BJ (cell line): ENCODE measurements around the gene DCAF10. TPM values are rescaled to one million over a fixed set of nuclear protein-coding genes. Genes with fewer than 3 reads are reported as not detected.

Experiments used
- CTCF ChIA-PET: fragments of 350-600 bp; formaldehyde crosslinking; extraction: SDS; loops from one replicate; lab custom pipeline; 2021; ENCODE audit warnings: antibody characterized with exemption, inconsistent platforms; lab: Yijun Ruan, JAX
- POLR2A ChIA-PET: fragments of 300-600 bp; sonication (Branson Sonifier 250); formaldehyde crosslinking; extraction: SDS; loops from one replicate; lab custom pipeline; 2021; ENCODE audit warnings: antibody characterized with exemption; lab: Charles Lee
- DNase-seq: peaks from one replicate; pipeline ENCODE4 v3.0.0-alpha.2; 2011; ENCODE audit warnings: low read depth
- H3K27me3 ChIP-seq: 2 replicates; pipeline ENCODE4 v1.6.0; 2011; ENCODE audit warnings: low read length; ENCODE audit not compliant: control insufficient read depth, insufficient read depth
- H3K36me3 ChIP-seq: 2 replicates; pipeline ENCODE4 v1.5.1; 2011; ENCODE audit warnings: low read length; ENCODE audit not compliant: control insufficient read depth, insufficient read depth
- H3K4me3 ChIP-seq: 2 replicates; pipeline ENCODE4 v1.5.1; 2011; ENCODE audit warnings: low read depth, mild to moderate bottlenecking, control low read depth, low read length
- polyA plus RNA-seq: library from polyadenylated mRNA; depleted of rRNA; stranded (reverse); fragments of >200 nt; gene quantifications from 2 replicates; pipeline ENCODE4 v1.2.3, GENCODE V29; 2011
- TF ChIP-seq, protein P1 (sequence below): IDR thresholded peaks from 2 replicates; pipeline ENCODE4 v1.5.1; 2011; ENCODE audit warnings: low read depth, mild to moderate bottlenecking, control low read depth, inconsistent platforms, low read length, moderate library complexity; ENCODE audit not compliant: insufficient read depth

Gene DCAF10
- polyA plus RNA-seq, 1 experiment = 22.0 TPM

DNA sequence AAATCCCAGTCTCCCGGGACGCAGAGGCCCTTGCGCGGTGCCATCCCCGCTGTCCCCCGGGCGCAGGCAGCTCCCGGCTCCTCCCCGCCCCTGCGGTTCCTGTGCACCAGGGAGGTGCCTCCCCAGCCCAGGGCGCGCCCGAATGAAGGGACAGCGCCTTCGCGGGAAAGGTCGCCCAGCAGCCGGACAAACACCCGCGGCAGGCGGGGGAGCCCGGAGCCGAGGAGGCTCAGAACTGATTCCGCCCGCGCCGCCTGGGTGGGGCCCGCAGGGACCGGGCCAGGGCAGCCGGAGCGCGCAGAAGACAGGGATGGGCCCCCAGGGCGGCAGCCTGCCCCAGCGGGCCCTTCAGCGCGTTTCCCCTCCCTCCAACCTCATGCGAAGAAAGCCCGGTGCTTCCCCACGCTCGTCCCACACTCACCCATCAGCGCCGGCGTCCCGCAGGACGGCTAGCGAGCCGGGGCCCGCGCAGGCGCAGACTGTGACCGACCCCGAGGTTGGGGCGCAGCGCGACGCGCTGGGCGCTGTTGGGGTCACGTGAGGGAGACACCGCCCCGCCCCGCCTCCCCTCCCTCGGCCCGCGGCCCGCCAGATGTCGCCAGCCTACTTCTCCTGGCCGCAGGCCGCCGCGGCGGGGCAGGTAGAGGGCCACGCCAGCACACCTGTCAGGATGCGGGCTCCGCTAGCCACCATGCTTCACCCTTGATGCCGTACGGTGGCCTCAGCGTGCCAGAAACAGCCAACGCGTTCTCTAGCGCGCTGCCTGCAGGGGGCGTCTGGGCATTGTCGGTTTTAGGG is 103.2 kb downstream of the DCAF10 start, which contains the start of gene SLC25A51:
TSS of gene SLC25A51 (minus strand) at position 481 of the 798 bp plus-strand sequence. CDS start 15,577 bp downstream, outside the sequence.
- Histone ChIP-seq H3K27me3 (no peaks in the 10 kb centered on the region), H3K4me3 (peak within 1 kb of the TSS; percentile 84), H3K36me3 (no peaks in the 10 kb centered on the region)
- TF ChIP-seq, protein P1, sequence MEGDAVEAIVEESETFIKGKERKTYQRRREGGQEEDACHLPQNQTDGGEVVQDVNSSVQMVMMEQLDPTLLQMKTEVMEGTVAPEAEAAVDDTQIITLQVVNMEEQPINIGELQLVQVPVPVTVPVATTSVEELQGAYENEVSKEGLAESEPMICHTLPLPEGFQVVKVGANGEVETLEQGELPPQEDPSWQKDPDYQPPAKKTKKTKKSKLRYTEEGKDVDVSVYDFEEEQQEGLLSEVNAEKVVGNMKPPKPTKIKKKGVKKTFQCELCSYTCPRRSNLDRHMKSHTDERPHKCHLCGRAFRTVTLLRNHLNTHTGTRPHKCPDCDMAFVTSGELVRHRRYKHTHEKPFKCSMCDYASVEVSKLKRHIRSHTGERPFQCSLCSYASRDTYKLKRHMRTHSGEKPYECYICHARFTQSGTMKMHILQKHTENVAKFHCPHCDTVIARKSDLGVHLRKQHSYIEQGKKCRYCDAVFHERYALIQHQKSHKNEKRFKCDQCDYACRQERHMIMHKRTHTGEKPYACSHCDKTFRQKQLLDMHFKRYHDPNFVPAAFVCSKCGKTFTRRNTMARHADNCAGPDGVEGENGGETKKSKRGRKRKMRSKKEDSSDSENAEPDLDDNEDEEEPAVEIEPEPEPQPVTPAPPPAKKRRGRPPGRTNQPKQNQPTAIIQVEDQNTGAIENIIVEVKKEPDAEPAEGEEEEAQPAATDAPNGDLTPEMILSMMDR = peak; percentile 98
- POLR2A ChIA-PET = no interaction called here
- DNase-seq = peak; percentile 44
- CTCF ChIA-PET = interaction anchor here (0.7 to 3.0 kb wide), 15 partner anchors 10 to 503 kb away, joined by 3 to 15 read pairs (median 4); partner anchors contain the start of gene SHB

DNA sequence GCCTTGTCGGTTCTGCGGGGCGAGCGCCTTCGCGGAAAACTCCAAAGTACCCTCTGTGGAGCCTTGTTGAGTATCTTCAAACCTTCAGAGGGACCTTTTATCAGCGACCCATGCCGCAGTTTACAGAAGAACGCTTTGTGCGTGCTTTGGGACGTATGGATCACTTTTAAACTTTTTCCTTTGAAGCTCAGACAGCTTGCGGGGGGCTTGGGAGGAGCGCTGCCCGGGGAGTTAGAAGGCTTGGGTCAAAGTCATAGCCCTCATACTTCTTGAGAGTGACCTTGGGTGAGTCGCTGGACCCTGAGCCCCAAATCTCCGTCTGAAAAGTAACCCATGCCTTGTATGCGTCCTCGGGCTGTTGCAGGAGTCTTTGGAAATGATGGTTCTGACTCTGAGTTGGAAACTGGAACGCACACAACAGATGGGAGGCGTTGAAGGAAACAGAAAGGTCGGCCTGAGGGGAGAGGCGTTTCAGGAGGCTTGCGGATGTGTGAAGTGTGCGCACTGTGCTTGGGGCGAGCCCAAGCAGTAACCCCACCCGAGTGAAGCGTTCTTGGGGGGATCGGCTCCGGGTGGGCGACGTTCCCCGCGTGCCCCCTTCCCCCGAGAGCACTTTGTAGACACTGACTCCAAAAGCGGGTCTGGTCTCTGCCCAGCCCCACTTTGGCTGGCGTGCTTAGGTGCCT is 104.0 kb downstream of the DCAF10 start:
- H3K4me3 ChIP-seq = peak overlapping the region; percentile 84
- no peaks in the 10 kb centered on the region for H3K36me3 ChIP-seq
- H3K27me3 ChIP-seq = no peaks in the 10 kb centered on the region
- POLR2A ChIA-PET = no interaction called here
- no peak for DNase-seq
- TF ChIP-seq, protein P1 = no peak
- CTCF ChIA-PET = interaction anchor here (0.6 to 3.0 kb wide), 8 partner anchors 9 to 459 kb away, joined by 3 to 15 read pairs (median 4); no protein-coding TSS in a partner anchor

DNA sequence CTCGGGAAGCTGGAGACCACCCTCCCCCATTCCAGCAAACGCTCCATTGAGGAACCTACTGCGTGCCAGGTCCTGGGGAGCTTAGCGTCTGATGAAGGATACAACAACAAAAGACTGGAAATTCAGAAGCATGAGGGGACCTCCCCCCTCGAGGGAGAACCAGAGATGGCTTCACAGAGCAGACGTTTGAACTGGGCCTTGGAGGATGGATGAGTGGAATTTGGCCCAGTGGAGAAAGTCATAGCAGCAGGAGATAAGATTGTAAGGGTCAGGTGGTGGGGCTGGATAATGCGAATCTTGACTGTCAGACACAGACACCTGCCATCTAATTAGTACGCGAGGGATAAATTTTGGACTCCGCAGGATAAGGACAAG is 104.5 kb downstream of the DCAF10 start:
- DNase-seq = no peak
- CTCF ChIA-PET = interaction anchor here (0.7 to 3.0 kb wide), 6 partner anchors 8 to 458 kb away, joined by 3 to 15 read pairs (median 5); no protein-coding TSS in a partner anchor
- POLR2A ChIA-PET = no interaction called here
- TF ChIP-seq, protein P1 = no peak
- H3K36me3 ChIP-seq = no peaks in the 10 kb centered on the region
- H3K4me3 ChIP-seq = peak overlapping the region; percentile 84
- H3K27me3 ChIP-seq = no peaks in the 10 kb centered on the region

DNA sequence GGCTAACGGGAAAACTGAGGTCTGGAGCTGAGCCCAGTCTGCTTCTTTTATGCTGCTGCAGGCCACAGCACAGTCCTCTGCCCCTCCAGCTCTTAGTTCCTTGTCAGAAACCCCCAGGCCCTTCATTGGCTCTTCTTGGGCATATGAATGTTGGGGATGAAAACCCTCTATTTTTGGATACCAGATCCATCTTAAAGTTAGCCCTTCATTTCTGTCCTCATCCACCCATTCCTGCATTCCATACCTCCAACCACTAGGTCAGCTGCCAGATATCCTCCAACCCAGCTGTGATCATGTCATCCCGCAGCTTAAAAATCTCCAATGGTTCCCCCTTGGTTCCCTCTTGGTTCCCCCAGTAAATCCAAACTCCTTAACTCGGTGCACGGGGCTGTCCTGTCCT is 105.2 kb downstream of the DCAF10 start:
- TF ChIP-seq, protein P1 = no peak
- DNase-seq = no peak
- Histone ChIP-seq H3K36me3 (no peaks in the 10 kb centered on the region), H3K4me3 (no peak overlapping the region), H3K27me3 (no peaks in the 10 kb centered on the region)
- ChIA-PET POLR2A (no interaction called here), CTCF (interaction anchor here (0.8 to 1.8 kb wide), 3 partner anchors 358 to 458 kb away, joined by 3 to 6 read pairs (median 3); no protein-coding TSS in a partner anchor)
